Activated naive CD8-positive, alpha-beta T cell treated with anti-CD3 and anti-CD28 coated beads for 36 hours (primary cell): ENCODE results near the gene NIPAL3. TPM values are rescaled to one million over a fixed set of nuclear protein-coding genes. Genes with fewer than 3 reads are reported as not detected.
"Not testable (repeated sequence)": the region's sequence is repeated elsewhere in the genome, so short reads cannot be mapped to it uniquely, and the experiment has no call there.

Experiments
- DNase-seq: peaks from one replicate; pipeline ENCODE4 v3.0.0; 2021
- H3K27ac Mint-ChIP-seq: one replicate; pipeline ENCODE4 v1.8.0; 2022; ENCODE audit warnings: mild to moderate bottlenecking, moderate library complexity, mixed read lengths
- H3K27me3 Mint-ChIP-seq: one replicate; pipeline ENCODE4 v1.8.0; 2022; ENCODE audit warnings: mild to moderate bottlenecking, mixed read lengths
- H3K36me3 Mint-ChIP-seq: one replicate; pipeline ENCODE4 v1.8.0; 2021; ENCODE audit warnings: mild to moderate bottlenecking, mixed read lengths
- H3K4me1 Mint-ChIP-seq: one replicate; pipeline ENCODE4 v1.8.0; 2021; ENCODE audit warnings: mixed read lengths
- H3K4me3 Mint-ChIP-seq: one replicate; pipeline ENCODE4 v1.8.0; 2022; ENCODE audit warnings: mild to moderate bottlenecking, moderate library complexity, mixed read lengths
- H3K9me3 Mint-ChIP-seq: one replicate; pipeline ENCODE4 v1.8.0; 2022; ENCODE audit warnings: mixed read lengths
- total RNA-seq, 2 experiments: library from RNA; stranded (reverse); gene quantifications; one replicate each; pipeline ENCODE4 v1.2.3, GENCODE V29; 2021

Gene NIPAL3
- total RNA-seq, 2 experiments from 2014 or later: 34.7 to 37.2 TPM

- no peak overlapping the region for H3K27ac Mint-ChIP-seq
- H3K4me1 Mint-ChIP-seq: peaks cover 27% of the 10 kb centered on the region
- peaks cover 27% of the 10 kb centered on the region for H3K36me3 Mint-ChIP-seq
- no peak overlapping the region for H3K4me3 Mint-ChIP-seq
- no peaks in the 10 kb centered on the region for H3K27me3 Mint-ChIP-seq
- no peak for DNase-seq
- no peaks in the 10 kb centered on the region for H3K9me3 Mint-ChIP-seq
These were observed 61.0 kb downstream of the NIPAL3 start for GRCh38 chr1:24476571-24476970.

GRCh38 chr1:24477309-24477708, 61.7 kb downstream of the NIPAL3 start:
- peak overlapping the region; percentile 13 for H3K27ac Mint-ChIP-seq
- no peaks in the 10 kb centered on the region for H3K9me3 Mint-ChIP-seq
- H3K4me3 Mint-ChIP-seq: no peak overlapping the region
- peaks cover 34% of the 10 kb centered on the region for H3K4me1 Mint-ChIP-seq
- no peaks in the 10 kb centered on the region for H3K27me3 Mint-ChIP-seq
- peaks cover 31% of the 10 kb centered on the region for H3K36me3 Mint-ChIP-seq
- no peak for DNase-seq

- Mint-ChIP-seq H3K4me1 (peaks cover 58% of the 10 kb centered on the region), H3K4me3 (peak overlapping the region; percentile 67), H3K27me3 (no peaks in the 10 kb centered on the region), H3K9me3 (no peaks in the 10 kb centered on the region), H3K36me3 (peaks cover 50% of the 10 kb centered on the region), H3K27ac (peak overlapping the region; percentile 91)
- peak; percentile 62 for DNase-seq
These were observed 65.5 kb downstream of the NIPAL3 start for GRCh38 chr1:24481101-24481500.

GRCh38 chr1:24481843-24482610, 66.4 kb downstream of the NIPAL3 start:
- no peaks in the 10 kb centered on the region for H3K9me3 Mint-ChIP-seq
- peaks cover 53% of the 10 kb centered on the region for H3K36me3 Mint-ChIP-seq
- H3K4me1 Mint-ChIP-seq: peaks cover 63% of the 10 kb centered on the region
- H3K27me3 Mint-ChIP-seq: no peaks in the 10 kb centered on the region
- peak; percentile 30 for DNase-seq
- H3K27ac Mint-ChIP-seq: peak overlapping the region; percentile 91
- peak overlapping the region; percentile 67 for H3K4me3 Mint-ChIP-seq

GRCh38 chr1:24483441-24483840, 67.8 kb downstream of the NIPAL3 start:
- peaks cover 65% of the 10 kb centered on the region for H3K4me1 Mint-ChIP-seq
- peak overlapping the region; percentile 91 for H3K27ac Mint-ChIP-seq
- H3K27me3 Mint-ChIP-seq: no peaks in the 10 kb centered on the region
- DNase-seq: no peak
- peak overlapping the region; percentile 12 for H3K4me3 Mint-ChIP-seq
- H3K9me3 Mint-ChIP-seq: peaks cover 3% of the 10 kb centered on the region
- H3K36me3 Mint-ChIP-seq: peaks cover 56% of the 10 kb centered on the region

- DNase-seq: peak; percentile 50
- Mint-ChIP-seq H3K27me3 (no peaks in the 10 kb centered on the region), H3K4me3 (peak overlapping the region; percentile 35), H3K9me3 (peaks cover 3% of the 10 kb centered on the region), H3K27ac (peak overlapping the region; percentile 91), H3K4me1 (peaks cover 71% of the 10 kb centered on the region), H3K36me3 (peaks cover 59% of the 10 kb centered on the region)
These were observed 68.6 kb downstream of the NIPAL3 start for GRCh38 chr1:24484199-24484598.

GRCh38 chr1:24486331-24487065, 70.9 kb downstream of the NIPAL3 start:
- H3K9me3 Mint-ChIP-seq: peaks cover 3% of the 10 kb centered on the region
- H3K27ac Mint-ChIP-seq: peak overlapping the region; percentile 94
- H3K36me3 Mint-ChIP-seq: peaks cover 45% of the 10 kb centered on the region
- no peak for DNase-seq
- no peaks in the 10 kb centered on the region for H3K27me3 Mint-ChIP-seq
- H3K4me1 Mint-ChIP-seq: peaks cover 66% of the 10 kb centered on the region
- peak overlapping the region; percentile 75 for H3K4me3 Mint-ChIP-seq

GRCh38 chr1:24487455-24487854, 71.9 kb downstream of the NIPAL3 start:
- no peaks in the 10 kb centered on the region for H3K27me3 Mint-ChIP-seq
- peak overlapping the region; percentile 75 for H3K4me3 Mint-ChIP-seq
- H3K9me3 Mint-ChIP-seq: peaks cover 3% of the 10 kb centered on the region
- peaks cover 37% of the 10 kb centered on the region for H3K36me3 Mint-ChIP-seq
- H3K4me1 Mint-ChIP-seq: peaks cover 64% of the 10 kb centered on the region
- H3K27ac Mint-ChIP-seq: peak overlapping the region; percentile 94
- DNase-seq: no peak

- H3K4me3 Mint-ChIP-seq: peak overlapping the region; percentile 75
- H3K27ac Mint-ChIP-seq: peak overlapping the region; percentile 94
- DNase-seq: peak; percentile 57
- peaks cover 61% of the 10 kb centered on the region for H3K4me1 Mint-ChIP-seq
- not testable (repeated sequence) for H3K27me3 Mint-ChIP-seq, H3K9me3 Mint-ChIP-seq
- H3K36me3 Mint-ChIP-seq: peaks cover 37% of the 10 kb centered on the region
These were observed 72.6 kb downstream of the NIPAL3 start for GRCh38 chr1:24488159-24488558.

- Mint-ChIP-seq H3K4me3 (no peak overlapping the region), H3K27me3 (no peaks in the 10 kb centered on the region), H3K27ac (no peak overlapping the region), H3K9me3 (peaks cover 3% of the 10 kb centered on the region), H3K4me1 (peaks cover 47% of the 10 kb centered on the region), H3K36me3 (peaks cover 26% of the 10 kb centered on the region)
- no peak for DNase-seq
These were observed 74.1 kb downstream of the NIPAL3 start for GRCh38 chr1:24489674-24490073.

GRCh38 chr1:24490101-24490781, 74.6 kb downstream of the NIPAL3 start:
- H3K27ac Mint-ChIP-seq: no peak overlapping the region
- peaks cover 3% of the 10 kb centered on the region for H3K9me3 Mint-ChIP-seq
- H3K4me3 Mint-ChIP-seq: no peak overlapping the region
- H3K4me1 Mint-ChIP-seq: peaks cover 44% of the 10 kb centered on the region
- no peak for DNase-seq
- H3K27me3 Mint-ChIP-seq: no peaks in the 10 kb centered on the region
- H3K36me3 Mint-ChIP-seq: peaks cover 26% of the 10 kb centered on the region

- peaks cover 33% of the 10 kb centered on the region for H3K4me1 Mint-ChIP-seq
- DNase-seq: no peak
- peaks cover 3% of the 10 kb centered on the region for H3K9me3 Mint-ChIP-seq
- H3K36me3 Mint-ChIP-seq: peaks cover 21% of the 10 kb centered on the region
- H3K27me3 Mint-ChIP-seq: no peaks in the 10 kb centered on the region
- no peak overlapping the region for H3K4me3 Mint-ChIP-seq
- no peak overlapping the region for H3K27ac Mint-ChIP-seq
These were observed 76.2 kb downstream of the NIPAL3 start for GRCh38 chr1:24491577-24492360.

- H3K4me3 Mint-ChIP-seq, DNase-seq, H3K27me3 Mint-ChIP-seq, H3K9me3 Mint-ChIP-seq, H3K27ac Mint-ChIP-seq: not testable (repeated sequence)
- Mint-ChIP-seq H3K36me3 (peaks cover 18% of the 10 kb centered on the region), H3K4me1 (peaks cover 32% of the 10 kb centered on the region)
These were observed 77.3 kb downstream of the NIPAL3 start for GRCh38 chr1:24492935-24493334.

GRCh38 chr1:24493785-24494184, 78.2 kb downstream of the NIPAL3 start:
- H3K4me3 Mint-ChIP-seq: no peak overlapping the region
- peaks cover 25% of the 10 kb centered on the region for H3K4me1 Mint-ChIP-seq
- no peaks in the 10 kb centered on the region for H3K27me3 Mint-ChIP-seq
- DNase-seq: no peak
- H3K27ac Mint-ChIP-seq: no peak overlapping the region
- no peaks in the 10 kb centered on the region for H3K9me3 Mint-ChIP-seq
- peaks cover 12% of the 10 kb centered on the region for H3K36me3 Mint-ChIP-seq
